Measurements from ENCODE around the gene SPAG7.
A peak's percentile ranks its signal among the peaks of the same experiment; 100 is the strongest.

SPAG7 gene, protein sequence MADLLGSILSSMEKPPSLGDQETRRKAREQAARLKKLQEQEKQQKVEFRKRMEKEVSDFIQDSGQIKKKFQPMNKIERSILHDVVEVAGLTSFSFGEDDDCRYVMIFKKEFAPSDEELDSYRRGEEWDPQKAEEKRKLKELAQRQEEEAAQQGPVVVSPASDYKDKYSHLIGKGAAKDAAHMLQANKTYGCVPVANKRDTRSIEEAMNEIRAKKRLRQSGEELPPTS

DNA sequence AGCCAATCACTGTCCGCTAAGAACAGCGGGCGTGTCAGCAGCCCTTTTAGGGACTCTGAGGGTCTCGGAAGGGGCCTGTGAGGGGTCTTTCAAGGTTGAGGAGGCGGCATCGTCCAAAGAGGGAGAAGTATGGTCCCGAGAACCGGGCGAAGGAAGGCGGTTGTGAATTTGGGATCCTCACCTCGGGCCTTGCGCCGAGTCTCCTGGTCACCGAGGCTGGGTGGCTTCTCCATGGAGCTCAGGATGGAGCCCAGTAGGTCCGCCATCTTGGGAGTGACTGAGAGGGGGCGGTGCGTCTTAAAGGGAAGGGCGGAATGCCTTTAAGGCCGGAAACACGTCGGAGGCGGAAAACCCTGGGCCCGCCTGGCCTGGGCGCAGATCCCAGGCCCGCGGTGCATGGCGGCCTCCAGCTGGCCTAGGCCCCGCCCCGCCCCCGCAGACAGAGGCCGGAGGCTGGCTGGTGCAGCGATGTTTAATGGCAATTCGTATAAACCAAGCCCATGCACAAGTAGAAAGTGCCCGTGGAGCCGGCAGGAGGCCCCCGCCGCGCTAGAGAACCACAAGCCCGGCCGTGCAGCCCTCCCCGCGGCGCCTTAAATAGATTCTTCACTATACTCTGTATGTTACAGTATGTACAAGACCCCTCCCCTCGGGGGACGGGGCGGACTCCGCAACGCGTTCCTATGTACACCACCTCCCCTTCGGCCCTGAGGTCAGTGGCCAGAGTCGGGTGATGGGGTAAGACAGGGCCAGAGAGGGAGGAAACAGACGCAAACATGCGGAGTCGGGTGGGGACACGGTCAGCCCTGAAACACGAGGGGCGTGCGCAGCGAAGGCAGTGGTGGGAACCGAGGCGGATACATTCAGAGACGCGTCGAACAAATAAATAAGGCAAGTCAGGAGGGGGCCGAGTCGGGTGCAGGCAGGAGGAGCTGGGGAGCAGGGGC lies at the start of gene SPAG7:
SPAG7 (minus strand) TSS at position 279 of the 947 bp plus-strand sequence; CDS start at position 266, 13 bp downstream.
- DNase-seq (ENCODE audit: low read depth) = peak; percentile 89

DNA sequence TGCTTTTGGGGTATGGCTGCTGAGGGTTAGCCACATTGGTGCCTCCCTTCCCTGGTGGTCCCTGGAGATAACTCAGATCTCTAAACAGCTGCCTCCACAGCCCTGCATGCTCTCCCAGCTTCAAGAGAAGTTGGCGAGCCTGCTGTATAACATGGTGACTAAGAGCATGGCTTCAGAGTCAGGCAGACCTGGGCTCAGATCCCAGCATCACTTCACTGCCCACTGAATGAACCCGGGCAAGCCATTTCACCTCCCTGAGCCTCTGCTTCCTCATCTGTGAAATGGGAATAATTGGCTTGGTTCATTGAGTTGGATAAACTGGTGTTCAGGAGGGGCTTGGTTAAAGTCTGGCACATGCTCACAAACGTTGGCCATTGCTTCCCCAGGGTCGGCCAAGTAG lies 46.7 kb upstream of the SPAG7 start:
- DNase-seq (ENCODE audit: low read depth) = no peak

DNA sequence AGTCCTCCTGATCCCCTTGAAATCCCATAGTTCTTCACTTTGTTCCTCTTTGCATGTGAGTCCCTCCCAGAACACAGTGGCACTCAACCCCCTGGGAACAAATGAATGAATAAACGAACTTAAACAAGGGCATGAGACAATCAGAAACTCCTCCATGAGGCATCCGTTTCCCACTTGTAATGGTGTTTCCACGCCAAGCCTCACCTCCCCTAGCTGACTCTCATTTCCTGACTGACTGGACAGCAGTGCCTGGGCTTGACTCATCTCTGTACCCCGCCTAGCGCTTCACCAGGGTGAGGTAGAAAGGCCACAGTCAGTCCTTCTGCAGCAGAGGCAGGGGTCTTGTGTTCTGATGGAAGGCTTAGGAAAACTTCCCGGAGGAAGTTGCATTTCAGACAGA lies 44.3 kb upstream of the SPAG7 start:
- DNase-seq (ENCODE audit: low read depth) = peak; percentile 17

DNA sequence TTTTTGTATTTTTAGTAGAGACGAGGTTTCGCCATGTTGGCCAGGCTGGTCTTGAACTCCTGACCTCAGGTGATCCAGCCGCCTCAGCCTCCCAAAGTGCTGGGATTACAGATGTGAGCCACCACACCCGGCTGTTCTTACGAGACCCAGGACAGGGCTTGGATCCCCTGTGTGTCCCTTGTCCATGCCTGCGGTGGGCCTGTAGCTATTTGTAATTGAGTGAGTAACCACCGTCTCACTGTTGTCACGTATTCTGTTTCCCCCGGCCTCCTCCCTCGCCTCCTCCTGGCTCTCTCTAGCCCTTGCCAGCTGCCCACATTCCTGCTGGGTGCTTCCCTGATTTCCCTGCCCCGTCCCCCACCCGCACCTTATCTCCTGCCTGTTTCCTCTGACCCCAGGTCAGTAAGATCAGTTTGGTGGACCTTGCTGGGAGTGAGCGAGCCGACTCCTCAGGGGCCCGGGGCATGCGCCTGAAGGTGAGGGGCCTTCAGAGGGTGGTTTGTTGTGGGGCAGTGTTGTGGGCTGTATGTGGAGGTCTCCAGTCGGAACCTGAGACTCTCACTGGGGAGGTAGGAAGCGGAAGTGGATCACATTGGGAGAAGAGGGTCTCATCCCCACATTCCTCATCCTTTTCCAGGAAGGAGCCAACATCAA lies 35.7 kb upstream of the SPAG7 start:
- DNase-seq (ENCODE audit: low read depth) = no peak

DNA sequence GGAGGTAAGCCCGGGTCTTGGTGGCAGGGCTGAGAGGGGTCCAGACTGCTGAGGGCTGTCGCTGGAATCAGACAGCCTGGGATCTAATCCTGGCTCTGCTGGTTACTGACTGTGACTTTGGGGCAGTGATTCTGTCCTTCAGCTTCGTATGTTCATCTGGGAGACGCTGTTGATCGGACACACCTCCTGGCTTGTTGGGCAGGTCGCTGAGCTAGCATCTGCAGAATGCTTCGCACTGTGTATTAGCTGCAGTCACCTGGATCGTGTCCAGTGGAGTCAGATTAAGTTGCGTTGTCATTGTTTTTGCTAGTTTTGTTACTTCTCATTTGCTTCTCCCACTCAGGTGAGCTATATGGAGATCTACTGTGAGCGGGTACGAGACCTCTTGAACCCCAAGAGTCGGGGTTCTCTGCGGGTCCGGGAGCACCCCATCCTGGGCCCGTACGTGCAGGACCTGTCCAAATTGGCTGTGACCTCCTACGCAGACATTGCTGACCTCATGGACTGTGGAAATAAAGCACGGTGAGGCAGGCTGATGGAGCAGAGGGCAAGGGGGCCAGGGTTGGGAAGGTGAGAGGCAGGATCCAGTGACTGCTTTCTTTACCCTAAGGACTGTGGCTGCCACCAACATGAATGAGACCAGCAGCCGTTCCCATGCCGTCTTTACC lies 34.6 kb upstream of the SPAG7 start:
- no peak for DNase-seq (ENCODE audit: low read depth)

DNA sequence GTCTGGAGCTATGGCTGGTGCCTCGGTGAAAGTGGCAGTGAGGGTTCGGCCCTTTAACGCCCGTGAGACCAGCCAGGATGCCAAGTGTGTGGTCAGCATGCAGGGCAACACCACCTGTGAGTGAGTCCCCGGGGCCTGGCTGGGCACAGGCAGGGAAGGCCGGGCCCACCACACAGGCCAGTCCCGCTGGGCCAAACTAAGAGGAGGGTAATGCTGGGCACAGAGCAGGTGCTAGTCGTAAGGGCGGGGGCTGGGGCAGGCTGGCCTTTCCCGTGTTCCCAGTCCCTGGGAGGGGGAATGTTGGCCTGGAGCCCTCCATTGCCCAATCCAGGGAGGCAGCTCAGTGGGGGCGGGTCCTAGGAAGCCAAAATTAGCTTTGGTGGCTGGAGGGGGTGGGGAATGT lies 32.6 kb upstream of the SPAG7 start:
- no peak for DNase-seq (ENCODE audit: low read depth)

DNA sequence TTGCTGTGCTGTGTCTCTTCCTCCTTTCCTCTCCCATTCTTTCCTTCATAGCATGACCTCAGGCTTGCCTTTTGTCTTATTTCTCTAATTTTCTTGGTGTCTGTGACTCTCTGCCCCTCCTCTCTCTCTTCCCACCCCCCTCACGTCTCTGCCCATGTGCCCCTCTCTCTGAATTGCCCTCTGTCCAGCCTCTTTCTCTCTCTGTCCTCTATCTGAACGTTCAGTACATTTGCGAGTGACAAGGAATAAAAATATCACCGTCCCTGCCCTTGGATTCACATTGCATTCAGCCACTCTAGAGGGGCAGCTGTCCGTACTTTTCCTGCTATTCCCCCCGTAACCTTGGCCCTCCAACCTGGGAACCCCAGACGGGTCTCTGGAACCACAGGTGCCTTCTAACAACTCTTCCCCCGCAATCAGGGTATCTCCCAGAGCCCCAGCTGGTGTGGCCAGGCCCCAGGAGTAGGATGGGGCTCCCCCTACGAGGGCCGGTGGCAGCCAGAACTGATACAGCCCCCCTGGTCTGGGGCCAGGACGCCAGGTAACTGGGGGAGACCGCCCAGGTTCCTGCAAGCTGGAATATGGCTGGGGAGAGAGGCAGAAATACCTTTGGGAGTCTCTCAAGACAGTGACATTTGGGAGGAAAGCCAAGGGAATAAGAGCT lies 31.9 kb upstream of the SPAG7 start:
- no peak for DNase-seq (ENCODE audit: low read depth)

DNA sequence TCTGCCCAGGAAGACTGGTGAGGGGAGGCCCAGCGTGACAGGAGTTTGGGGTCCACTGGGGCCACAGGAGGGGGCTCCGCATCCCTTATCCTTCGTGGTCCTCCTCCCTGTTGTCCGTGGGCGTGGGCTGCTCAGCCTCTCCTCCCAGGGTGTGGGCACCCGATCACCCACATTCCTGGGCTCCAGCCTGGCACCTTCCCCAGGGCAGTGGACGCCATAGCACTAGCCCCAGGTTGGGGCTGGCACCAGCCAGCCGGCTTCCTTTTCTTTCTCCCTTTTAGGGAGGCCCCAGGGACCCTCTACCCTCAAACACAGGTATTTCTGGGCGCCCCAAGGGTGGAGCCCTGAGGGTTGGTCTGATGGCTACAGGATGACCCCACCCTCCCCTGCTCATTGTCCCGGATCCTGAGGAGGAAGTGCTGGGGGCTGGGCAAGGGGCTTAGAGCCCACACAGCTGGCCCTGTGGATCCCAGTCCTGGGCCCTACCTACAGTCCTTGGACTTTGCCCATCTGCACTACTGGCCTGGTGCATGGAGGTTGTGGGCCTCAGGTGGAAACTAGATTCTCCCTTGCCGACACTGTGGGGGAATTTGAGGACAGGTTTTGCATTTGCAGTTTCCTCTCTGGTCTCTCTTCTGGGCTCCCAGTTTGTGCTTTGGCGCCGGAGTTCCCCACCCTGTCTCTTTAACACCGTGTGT lies 31.3 kb upstream of the SPAG7 start:
- DNase-seq (ENCODE audit: low read depth) = no peak

DNA sequence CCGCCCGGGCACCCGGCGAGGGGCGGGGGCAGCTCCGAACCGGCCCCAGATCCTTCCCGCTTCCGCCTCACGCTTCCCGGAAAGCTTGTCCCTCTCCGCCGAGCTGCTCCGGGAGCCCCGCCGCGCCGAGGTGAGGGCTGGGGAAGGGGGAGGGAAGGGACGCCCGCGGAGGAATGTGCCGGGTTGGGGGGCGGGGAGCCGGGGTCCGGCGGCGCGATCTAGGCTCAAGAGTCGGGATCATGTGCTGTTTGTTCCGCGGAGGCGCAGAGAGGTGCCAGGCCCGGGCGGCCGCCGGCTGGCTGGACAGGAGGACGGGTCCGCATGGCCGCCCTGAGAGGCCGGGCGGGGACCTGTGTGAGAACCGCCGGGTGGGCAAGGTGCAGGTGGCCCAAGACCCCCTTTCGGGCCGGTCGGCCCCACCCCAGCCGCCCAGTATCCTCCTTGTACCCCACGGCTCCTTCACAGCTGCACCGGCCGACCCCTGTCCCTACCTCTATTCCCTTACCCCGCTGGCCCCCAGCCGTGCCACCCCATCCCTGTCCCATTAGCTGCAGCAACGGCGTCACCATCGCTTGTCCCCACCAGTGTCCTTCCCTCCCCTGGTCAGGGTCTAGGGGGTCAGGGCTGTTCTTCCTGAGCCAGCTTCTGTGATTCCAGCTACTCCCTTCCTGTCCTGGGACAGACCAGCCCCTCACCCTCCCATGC lies 30.6 kb upstream of the SPAG7 start:
- no peak for DNase-seq (ENCODE audit: low read depth)

DNA sequence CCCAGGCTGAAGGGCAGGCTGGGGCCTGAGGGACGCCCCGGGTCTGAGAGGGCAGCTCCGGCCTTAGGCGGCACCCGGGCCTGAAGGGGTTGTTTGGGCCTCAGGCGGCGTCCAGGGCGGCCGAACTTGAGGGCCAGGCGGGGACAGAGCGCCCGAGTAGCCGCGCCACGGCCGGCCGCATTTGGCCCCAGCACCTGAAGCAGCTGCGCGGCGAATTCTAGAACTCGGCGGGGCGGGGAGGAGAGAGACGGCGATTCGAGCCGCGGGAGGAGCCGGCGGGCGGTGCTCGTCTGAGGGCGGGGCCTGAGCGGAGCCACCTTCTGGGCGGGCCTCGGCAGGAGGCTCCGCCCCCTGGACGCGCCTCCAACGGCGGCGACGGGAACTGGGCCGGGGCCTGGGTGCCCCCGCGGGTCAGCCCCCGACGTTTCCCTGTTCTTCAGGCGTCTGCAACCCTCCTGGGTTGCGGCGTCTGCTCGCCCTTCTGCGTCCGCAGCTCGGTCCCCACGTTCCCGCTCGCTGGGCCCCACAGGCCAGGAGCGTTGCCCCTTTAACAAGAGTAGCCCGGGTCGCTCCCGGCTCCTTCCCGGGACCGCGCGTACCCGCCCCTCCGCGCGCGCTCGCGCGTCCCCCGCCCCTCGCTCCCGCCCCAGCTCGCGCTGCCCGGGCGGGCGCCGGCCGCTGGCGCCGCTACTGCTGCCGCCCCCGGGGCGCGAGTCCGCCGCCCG lies 29.8 kb upstream of the SPAG7 start, which contains the start of the genes INCA1 and KIF1C:
INCA1 (minus strand) TSS at position 221 of the 725 bp plus-strand sequence. CDS start 3,085 bp downstream, outside the sequence.
KIF1C (plus strand) TSS at position 649 of the 725 bp plus-strand sequence. CDS start 2,297 bp downstream, outside the sequence.
- no peak for DNase-seq (ENCODE audit: low read depth)

DNA sequence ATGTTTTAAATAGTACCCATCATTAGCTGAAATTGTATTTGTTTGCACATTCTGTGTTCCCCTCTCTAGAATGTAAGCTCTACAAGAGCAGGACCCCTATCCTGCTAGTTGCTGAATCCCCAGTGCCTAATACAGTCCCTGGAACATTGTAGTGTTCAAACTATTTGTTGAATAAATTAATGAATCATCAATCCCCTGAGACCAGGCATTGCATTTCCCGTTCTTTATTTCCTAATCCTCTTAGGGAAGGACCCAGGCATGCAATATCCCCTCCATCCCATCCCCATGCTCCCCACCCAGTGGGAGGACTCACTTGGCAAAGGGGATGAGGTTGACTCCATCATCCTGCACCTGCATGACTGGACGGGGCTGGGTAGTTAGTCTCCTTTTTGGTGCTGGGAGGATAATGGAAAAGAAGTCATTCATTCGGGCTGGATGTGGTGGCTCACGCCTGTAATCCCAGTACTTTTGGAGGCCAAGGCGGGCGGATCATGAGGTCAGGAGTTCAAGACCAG lies 26.5 kb upstream of the SPAG7 start:
- DNase-seq (ENCODE audit: low read depth) = no peak

DNA sequence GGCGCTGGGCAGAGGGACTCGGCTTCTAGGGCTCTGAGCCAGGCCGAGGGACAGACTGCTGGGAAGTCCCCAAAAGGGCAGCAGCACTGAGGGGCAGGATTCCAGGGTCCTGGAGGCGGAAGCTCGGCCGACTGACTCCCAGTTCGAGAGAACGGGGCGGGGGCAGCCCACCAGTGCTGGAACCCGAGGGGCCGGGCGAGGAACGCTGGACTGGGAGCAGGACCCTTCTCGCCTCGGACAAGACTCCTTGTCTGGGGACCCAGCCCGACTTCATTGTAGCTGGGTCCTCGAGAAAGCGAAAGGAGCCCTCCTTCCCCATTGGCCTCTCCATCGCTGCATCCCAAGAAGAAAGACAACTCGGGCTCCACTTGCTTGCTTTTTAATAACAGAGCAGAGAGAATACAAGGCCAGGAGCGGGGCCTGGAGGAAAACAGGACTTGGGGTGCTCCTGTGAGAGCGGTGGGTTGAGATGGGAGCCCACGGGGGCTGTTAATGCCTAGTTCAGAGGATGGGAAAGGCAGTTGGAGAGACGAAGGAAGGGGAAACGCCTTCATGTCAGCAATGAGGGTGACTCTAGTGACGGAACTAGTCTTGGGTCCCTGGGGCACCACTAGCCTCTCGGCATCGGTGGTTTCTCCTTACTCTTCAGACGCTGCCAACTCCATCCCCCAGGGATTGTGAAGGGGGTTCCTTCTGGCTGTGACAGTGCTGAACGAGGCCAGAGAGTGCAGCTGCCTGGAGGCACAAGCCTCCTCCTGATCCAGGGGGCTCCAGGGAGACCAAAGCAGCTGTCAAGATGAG lies 20.4 kb upstream of the SPAG7 start:
- DNase-seq (ENCODE audit: low read depth) = no peak

DNA sequence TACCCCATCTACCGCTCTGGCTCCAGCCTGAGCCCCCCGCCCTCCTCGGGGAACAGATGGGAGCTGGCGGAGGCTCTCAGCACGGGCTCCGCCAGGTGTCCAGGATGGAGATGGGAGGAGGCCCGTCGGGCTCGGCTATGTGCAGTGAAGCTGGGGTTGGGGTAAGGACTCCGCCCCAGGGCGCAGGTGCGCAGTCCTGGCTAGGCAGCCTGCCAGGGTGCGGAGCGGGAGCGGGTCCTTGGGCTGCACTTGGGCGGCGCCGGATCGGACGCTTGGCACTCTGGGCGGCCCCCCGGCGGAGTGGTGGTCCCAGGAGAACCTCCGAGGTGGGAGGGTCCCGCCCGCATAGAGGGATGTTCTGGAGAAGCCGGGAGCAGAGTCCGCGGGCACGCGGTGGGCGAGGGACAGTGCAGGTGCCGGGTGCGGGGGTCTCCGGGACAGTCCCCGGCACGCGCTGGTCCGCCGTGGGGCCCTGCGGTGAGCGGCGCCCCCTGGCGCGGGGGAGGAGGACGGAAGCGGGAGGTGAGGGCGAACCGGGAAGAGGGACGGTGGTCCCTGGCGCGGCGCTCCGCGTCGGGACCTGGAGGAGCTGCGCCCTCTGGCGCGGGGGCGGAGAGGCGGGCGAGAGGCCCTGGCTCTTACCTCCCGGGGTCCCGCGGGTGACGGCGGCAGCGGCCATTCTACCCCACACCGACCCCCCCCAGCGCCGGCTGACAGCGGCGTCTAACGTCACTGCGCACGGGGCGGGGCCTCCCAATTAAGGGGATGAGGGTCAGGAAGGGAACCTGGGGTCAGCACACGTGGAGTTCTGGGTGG lies 19.5 kb upstream of the SPAG7 start, which contains the start of gene CAMTA2:
CAMTA2 (minus strand) TSS at position 725 of the 816 bp plus-strand sequence. CDS start 1,453 bp downstream, outside the sequence.
- no peak for DNase-seq (ENCODE audit: low read depth)

DNA sequence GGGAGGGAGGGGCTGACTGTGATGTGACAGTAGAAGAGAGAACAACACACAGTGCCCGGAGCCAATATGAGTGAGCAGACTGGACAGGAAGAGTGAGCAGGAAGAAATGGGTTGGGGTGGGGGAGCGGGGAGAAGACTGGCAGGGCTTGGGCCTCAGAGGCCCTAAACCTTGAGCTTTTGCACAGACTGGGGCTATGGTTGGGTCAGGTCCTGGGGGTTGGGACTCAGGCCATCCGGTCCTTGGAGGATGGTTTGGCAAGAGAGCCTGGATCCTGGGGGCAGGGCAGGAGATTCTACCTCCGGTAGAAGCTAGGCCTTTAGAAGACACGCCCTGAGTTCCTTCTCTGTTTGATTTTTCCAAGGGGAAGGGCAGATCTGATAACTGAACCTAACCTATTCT lies 18.8 kb upstream of the SPAG7 start:
- DNase-seq (ENCODE audit: low read depth) = no peak

DNA sequence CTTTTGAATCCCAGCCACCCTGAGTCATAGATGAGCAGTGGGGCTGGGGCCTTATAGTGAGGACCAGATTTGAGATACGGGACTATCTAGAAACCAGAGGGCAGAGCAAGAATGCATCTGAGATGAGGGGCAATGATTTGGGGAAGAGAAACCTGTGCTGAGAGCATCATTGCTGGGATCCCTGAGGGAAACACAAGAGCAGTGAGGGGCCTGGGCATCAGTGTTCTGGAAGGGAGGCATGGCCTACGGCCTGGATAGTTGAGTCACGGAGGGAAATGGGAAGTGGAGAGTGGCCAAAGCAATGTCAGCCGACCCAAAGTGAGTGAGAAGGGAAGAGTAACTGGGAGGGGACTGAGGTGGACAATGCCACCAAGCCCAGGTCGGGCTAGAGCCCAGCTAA lies 14.7 kb upstream of the SPAG7 start:
- DNase-seq (ENCODE audit: low read depth) = no peak

DNA sequence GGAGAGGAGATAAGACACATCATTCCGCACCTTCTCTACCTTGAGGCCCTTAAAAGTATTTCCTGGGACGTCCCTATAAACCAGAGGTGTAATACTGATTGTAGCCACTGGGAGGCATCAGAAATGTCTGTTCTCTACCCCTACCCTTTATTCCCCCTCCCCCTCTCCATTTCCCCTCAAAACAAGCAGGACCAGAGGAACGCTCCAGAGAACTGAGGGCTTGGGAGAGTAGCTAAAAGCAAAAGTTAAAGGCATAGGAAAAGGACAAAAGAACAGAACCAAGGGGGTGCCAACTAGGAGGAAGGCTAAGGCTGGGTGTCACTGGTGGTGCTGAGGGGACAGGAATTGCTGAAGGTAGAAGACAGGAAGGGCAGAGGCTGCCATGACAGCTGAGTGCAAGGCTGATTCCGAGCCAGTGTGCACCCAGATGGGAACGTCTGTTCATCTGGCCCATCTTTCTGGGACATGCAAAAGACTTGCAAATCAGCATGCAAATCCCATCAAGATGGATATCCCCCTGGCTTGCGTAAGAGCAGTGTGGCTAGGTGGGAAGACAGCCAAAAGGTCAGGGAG lies 13.1 kb upstream of the SPAG7 start:
- DNase-seq (ENCODE audit: low read depth) = no peak

DNA sequence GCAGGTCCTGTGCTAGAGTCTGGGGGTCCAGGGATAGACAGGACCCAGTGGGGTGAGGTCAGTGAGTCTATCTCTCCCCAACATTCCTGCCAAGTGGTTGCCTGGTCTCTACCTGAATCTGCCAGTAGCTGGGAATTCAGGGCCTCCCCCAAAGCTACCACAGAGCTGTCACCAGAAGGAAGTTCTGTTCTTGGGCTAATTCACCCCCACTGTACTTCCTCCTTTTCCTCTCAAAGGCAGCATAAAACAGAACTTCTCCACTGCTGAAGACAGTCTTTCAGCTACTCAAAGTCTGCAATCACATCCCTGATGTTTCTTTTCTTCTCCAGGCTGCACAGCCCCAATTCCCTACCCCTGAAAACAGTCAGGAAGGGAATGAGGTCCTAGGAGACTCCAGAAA lies 11.1 kb upstream of the SPAG7 start:
- no peak for DNase-seq (ENCODE audit: low read depth)

All from non-pigmented ciliary epithelial cell (primary cell).